HG02763 (cell line): Measurements from ENCODE around the gene CDC42EP2.
A peak's percentile ranks its signal among the peaks of the same experiment; 100 is the strongest.
"Not testable (repeated sequence)": the region's sequence is repeated elsewhere in the genome, so short reads cannot be mapped to it uniquely, and the experiment has no call there.

Experiments
- ATAC-seq: cut with Tn5 transposase; IDR thresholded peaks from one replicate; pipeline ENCODE4 v1.9.1; 2021; ENCODE audit warnings: mild to moderate bottlenecking, moderate library complexity; ENCODE audit not compliant: unreplicated experiment

Gene CDC42EP2

DNA sequence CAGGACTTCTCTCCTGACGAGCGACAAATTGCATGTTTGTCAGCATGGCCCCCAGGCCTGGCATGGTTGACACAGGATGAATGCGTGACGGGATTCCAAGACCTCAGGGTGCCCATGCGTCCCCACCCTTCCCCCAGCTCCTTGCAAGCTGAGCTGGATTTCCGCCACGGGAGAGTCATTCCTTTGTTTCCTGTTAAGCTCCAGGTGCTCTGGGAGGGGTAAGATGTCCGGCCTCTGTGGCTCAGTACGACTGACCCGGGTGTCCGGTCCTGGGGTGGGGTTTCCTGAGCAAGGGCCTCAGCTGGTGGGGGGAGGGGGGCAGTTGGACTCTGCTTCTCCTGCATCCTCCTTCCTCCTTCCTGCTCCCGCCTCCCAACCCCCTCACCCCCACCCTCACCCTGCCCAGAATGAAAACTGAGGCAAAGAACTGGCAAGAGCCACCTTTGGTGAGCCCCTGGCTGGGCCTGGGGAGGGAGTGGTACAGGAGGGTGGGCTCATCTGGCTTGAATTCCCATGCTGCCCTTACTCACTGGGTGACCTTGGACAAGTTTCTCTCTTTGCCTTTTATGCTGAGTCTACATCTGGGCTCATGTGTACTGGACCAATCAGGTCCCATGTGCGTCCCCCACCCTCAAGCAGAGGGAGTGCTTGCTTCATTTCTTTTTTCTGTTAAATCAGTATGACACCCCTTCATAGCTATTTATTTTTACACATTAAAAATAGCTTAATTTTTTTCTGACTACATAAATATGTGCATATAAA, 2.5 kb downstream of the CDC42EP2 start:
- ATAC-seq: no peak

DNA sequence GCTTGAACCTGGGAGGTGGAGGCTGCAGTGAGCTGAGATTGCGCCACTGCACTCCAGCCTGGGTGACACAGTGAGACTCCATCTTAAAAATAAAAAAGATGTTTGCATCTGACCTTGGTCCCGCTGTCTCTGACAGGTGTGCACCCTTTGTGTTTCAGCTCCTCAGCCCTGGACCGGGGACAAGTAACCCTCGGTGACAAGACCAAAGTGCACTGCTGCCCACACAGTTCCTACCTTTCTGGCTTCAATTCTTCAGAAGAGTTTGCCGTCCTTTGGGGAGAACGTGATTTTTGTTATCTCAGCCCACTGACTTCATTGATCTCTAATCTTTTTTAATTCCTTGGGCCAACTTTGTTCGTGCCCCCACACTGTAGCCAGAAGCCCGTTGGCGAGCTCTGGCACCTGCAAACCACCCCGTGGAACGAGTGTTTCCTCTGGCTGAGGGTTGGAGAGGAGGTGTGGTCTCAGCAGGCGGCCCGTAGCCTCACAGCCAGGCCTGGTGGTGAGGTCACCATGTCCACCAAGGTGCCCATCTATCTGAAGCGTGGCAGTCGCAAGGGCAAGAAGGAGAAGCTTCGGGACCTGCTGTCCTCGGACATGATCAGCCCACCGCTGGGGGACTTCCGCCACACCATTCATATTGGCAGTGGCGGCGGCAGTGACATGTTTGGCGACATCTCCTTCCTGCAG, 5.9 kb downstream of the CDC42EP2 start:
- no peak for ATAC-seq

DNA sequence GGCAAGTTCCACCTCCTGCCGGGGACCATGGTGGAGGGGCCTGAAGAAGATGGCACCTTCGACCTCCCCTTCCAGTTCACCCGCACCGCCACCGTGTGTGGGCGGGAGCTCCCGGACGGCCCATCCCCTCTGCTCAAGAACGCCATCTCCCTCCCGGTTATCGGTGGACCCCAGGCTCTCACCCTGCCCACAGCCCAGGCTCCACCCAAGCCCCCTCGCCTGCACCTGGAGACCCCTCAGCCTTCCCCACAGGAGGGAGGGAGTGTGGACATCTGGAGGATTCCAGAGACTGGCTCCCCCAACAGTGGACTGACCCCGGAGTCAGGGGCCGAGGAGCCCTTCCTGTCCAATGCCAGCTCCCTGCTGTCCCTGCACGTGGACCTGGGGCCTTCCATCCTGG, 6.4 kb downstream of the CDC42EP2 start:
- no peak for ATAC-seq

DNA sequence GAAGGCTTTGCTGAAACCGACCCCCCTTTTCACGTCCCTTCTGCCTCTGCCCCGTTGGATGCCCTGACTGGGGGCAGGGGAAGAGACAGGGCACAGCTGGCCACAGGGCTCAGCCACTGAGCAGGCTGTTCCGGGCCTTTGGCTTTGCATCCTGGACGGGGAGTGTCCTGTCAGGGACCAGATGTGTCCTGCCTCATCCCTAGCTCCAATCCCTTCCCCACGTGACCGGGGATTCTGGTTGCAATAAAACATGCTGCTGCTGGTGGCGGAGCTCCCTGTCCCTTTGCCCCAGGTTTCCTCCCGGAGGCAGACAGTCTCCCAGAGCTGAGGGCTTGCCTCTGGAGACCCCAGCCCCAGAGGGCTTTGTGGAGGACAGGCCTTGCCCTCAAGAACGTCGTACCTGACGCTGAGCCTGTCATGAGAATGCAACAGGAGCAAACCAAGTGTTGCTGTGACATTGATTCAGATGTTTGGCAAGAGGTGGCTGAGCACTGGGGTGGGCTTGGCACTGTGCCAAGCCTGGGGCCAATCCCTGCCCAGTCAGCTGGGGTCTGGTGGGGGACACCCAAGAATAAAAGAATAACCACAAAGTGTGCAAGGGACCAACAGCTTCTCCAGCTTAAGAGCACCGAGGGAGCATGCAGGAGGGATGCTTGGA, 7.3 kb downstream of the CDC42EP2 start:
- no peak for ATAC-seq

DNA sequence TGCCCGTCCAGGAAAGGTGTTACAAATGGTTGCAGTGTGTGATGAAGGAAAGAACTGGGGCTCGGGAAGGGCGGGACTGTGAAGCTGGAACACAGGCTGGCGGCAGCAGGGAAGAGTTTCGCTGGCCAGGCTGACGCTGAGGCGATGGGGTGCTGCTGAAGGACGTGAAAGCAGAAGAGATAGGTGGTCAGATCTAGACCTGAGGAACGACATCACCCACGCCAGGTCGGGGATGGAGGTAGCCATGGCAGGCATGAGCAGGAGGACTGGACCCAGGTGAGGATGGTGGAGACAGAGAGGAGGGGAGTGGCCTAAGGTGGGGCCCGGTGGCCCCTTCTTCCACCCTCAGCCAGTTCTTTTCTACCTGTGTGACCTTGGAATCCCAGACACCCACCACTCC, 9.1 kb downstream of the CDC42EP2 start:
- ATAC-seq: no peak

DNA sequence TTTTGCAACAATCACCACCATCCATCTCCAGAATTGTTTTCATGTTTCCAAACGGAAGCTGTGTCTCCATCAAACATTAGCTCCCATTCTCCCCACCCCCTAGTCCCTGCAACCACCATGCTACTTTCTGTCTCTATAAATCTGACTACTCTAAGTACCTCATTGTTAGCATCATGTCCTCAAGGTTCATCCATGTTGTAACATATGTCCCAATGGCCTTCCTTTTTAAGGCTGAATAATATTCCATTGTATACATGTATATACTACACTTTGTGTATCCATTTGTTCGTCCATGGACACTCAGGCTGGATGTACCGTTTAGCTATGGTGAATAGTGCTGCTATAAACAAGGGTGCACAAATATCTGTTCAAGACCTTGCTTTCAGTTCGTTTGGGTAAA, 10.8 kb downstream of the CDC42EP2 start:
- ATAC-seq: no peak

DNA sequence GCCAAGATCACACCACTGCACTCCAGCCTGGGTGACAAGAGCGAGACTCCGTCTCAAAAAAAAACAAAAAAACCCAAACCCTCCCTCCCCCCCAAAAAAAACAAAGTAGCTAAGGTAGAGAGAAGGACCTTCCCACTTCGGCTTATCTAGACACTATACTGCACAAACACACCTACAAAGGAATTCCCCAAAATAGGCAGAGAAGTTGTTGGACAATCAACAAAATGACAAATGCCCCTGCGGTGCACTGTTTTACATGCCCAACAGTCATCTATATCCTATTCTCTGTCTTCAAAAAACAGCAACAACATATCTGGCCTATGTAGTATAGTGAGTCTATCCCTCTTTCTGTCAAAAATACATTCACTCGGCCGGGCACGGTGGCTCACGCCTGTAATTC, 12.4 kb downstream of the CDC42EP2 start:
- no peak for ATAC-seq

DNA sequence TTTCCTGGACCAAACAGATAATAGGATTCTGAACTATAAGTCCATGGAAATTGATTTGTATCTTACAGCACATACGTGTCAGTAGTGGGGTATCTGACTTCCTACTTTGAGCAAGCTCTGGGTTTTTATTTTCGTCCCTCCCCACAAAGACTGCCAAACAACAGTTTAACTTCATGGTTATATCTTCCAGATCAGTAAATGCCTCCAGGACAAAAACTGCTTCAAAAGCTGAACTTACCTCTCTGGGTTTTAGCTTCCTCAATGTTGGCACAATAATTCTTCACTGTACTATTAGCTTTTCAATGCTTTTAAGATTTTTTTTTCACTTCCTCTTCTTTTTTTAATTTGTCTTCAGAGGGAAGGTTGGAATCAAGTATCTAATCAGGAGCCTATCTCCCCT, 14.8 kb downstream of the CDC42EP2 start:
- ATAC-seq: no peak

DNA sequence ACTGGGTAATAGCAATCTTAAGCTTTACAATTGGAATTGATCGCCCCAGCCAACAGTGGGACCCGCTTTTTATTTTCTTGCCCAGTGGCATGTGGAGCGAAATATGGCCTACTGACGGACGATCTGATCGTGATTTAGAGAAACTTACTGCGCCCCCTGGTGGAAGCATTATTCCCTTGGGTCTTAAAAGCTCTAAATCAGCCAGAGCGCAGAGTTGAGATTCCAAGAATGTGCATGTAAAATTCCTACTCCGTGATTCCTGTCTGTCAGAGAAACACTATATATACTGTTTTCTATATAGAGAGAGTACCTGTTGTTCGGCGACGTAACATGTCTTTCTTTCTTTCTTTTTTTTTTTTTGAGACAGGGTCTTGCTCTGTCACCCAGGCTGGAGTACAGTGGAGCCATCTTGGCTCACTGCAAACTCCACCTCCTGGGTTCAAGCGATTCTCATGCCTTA, 15.3 kb downstream of the CDC42EP2 start:
- no peak for ATAC-seq

DNA sequence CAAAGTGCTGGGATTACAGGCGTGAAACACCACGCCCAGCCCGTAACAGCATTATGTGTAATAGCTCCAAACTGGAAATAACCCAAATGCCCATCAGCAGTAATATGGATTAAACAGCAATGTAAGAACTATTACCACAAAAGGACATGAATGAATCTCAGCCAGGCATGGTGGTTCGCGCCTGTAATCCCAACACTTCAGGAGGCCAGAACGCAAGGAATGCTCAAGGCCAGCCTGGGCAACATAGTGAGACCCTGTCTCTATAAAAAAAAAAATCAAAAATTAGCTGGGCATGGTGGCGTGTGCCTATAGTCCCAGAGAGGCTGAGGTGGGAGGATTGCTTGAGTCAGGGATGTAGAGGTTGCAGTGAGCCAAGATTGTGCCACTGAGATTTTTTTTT, 15.9 kb downstream of the CDC42EP2 start:
- ATAC-seq: no peak

DNA sequence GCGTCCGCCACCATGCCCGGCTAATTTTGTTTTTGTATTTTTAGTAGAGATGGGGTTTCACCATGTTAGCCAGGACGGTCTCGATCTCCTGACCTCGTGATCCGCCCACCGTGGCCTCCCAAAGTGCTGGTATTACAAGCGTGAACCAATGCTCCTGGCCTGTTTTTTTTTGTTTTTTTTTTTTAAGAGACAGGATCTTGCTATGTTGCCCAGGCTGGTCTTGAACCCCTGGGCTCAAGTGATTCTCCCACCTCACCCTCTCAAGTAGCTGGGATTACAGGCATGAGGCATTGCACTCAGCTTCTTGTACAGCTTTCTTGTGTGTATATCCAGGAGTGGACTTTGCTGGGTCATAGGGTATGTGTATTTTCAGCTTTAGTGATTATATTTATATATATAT, 17.9 kb downstream of the CDC42EP2 start:
- ATAC-seq: not testable (repeated sequence)

DNA sequence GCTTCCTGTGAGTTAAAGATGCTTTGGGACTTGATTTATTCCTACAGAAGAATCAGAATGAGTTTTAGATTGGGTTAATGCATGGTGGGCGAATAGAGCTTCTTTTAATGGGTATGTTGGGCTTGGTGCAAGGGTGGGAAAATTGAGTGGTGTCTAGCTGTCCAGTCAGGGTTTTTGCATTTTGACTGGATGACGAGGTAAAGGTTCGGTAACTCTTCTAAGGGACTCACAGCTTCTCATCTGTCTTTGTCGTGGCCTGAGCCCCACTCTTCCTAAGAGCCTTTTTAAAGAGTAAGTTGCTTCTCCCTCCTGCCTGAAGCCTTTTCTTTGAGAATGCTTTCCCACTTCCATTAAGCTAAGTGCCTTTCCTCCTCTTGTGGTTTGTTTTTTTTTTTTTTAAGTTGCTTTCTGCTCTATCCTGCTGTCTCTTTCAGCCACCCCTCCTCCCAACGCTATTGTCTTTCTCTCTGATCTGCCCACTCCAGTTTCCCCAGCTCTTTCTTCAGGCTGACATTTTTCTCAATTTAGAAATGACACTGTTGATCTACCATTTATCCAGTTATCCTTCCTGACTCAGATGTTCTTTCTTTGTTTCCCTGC, 20.1 kb downstream of the CDC42EP2 start:
- no peak for ATAC-seq

DNA sequence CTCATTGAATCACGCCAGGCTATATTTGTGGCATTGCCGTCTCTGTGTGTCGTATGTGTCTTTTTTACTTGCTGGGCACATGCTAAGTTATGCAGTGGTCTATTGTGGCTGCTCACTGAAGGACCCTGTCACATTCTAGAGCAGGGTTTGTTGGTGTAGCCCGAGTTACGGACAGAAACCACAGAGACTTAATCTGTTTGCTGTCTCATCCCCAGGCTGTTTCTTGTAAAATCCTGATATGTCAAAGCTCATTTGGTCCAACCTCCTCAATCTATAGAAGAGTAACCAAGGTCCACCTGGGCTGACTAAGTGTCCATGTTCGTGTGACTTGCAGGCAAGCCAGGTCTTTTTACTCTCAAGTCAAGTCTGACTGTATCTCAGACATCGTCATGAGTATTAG, 24.0 kb downstream of the CDC42EP2 start:
- ATAC-seq: no peak

DNA sequence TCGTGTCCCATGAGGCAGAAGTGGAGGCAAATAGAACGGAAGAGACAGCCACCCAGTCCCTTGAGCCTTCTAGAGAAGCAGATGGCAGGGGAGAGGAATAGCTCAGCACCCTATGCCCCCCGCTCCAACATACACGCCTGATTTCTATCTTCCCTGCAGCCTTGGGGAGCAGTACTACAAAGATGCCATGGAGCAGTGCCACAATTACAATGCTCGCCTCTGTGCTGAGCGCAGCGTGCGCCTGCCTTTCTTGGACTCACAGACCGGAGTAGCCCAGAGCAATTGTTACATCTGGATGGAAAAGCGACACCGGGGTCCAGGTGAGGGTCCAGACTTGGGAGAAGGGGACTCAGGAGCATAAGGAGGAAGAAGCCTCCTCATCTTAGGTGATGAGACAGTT, 25.6 kb downstream of the CDC42EP2 start:
- no peak for ATAC-seq

DNA sequence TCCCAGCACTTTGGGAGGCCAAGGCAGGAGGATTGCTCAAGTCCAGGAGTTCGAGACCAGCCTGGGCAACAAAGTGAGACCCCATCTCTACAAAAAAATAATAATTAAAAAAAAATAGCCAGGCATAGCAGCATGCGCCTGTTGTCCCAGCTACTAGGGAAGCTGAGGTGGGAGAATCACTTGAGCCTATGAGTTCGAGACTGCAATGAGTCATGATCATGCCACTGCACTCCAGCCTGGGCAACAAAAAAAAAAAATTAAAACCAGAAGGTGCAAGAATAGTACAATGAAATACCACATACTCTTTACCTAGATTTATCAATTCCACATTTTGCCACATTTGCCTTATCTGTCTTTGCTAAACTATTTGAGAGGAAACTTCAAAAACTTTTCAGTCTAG, 27.2 kb downstream of the CDC42EP2 start:
- no peak for ATAC-seq

DNA sequence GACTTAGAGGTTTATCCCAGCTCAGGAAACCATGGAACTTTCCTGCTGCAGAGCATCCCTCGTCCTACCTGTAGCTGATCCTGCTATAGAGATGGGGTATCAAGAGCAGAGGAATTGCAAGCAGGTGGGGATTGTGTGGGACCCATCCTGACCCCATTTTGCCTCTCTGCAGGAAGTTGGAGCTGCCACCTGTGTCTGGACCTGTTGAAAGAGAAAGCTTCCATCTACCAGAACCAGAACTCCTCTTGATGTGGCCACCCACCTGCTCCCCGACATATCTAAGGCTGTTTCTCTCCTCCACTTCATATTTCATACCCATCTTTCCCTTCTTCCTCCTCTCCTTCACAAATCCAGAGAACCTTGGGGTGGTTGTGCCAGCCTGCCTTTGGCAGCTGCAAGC, 36.8 kb downstream of the CDC42EP2 start:
- ATAC-seq: no peak

DNA sequence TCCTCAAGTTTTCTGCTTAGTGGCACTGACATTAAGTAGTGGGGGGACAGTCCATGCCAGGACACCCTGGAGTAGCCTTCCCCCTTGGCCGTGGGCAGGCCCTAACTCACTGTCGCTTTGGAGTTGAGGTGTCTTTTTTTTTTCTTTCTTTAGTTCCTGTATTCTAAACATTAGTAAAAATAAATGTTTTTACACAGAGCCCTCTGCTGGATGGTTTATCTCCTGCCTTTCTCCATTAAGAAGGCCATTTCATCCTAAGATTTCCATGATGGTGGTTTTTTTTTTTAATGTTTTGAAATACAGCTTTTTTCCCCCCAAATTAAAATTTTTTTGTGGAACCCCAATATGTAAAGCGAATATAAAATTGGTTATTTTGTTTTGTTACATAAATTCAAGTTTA, 38.1 kb downstream of the CDC42EP2 start:
- no peak for ATAC-seq

DNA sequence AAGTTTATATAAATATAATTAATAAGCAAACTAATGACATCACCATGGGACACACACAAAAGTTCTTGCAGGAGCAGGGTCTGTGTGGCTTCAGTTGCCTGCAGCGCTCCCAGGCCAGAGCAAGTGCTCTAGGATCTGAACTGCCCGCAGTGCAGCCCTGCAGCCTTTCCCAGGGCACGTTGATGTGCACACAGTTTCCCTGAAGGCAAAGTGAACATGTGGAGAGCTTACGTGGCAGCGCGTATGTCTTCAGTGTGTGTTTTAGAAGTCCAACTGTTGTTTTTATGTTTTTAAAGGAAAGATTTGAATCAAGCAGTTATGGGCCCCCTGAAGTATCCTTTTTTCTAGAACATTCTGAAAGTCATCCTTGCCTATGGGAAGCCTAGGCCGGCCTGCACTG, 38.7 kb downstream of the CDC42EP2 start:
- ATAC-seq: no peak

DNA sequence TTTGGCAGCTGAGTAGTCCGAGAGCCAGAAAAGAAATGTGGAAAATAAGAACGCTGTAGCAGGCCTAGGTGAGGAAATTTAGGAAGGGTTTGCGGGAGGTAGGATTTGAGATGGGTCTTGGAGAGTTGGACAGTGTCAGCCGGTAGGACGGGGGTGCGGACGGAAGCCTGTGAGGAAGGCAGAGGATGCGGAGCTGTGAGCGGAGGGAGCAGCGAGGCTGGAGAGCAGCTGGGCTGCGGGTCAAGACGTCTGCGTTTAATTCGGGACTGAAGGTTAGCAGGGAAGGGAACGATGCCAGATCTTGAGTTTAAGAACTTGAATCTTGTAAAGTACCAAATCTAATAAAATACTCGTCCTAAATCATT, 39.2 kb downstream of the CDC42EP2 start:
- ATAC-seq: no peak

DNA sequence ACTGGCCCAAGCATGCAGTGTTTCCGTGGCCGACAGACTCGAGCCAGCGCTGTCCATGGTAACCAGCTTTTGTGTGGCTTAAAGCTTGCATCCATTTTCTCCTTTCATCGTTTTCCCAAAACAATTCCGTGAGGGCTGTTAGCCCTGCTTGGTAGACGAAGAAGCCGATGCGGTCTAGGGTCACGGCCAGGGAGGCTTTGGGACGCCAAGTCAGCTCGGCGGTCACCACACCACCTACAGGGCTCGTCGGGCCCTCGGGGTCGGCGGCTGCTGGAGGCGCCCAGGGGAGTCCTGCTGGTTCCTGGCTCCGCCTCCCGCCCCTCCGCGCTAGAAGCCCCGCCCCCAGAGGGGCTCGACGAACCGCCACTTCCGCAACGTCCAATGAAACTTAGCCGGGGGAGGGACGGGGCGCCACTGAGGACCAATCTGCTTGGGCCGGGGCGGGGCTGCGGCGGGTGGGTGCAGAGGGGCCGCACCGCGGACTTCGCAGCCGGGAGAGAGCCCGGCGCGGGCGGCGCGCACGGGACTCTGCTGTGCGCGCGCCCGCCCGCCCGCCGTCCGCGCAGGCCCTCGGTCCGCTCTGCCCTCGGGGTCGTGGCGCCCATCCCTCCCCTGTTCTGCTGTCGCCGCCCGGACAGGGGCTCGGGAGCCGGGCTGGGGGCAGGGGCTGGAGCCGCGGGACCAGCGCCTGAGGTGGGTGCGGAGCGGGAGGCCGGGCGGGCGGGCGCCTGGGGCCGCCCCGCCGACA, 39.8 kb downstream of the CDC42EP2 start, which contains the start of gene TIGD3:
TSS of gene TIGD3 (plus strand) at position 487 of the 748 bp plus-strand sequence. CDS start 1,058 bp downstream, outside the sequence.
- peak; percentile 87 for ATAC-seq
